Suprapubic skin (tissue), 4 donors: ENCODE measurements around the gene NRXN3.

Experiments used
- CTCF ChIP-seq, 2 donors: fragments of 200-600 bp in 1 of 2; fragments of 450-650 bp in 1 of 2; sonication (generic) in 1 of 2; IDR thresholded peaks; one replicate each; pipeline ENCODE4 v1.5.1; 2016 to 2019; ENCODE audit warnings: antibody characterized with exemption in 2 of 2, mild to moderate bottlenecking in 1 of 2, moderate library complexity in 1 of 2
- EP300 ChIP-seq: sonication (generic); formaldehyde crosslinking; IDR thresholded peaks from one replicate; pipeline ENCODE4 v1.6.1; 2017; ENCODE audit warnings: antibody characterized with exemption
- POLR2A ChIP-seq, 2 donors: fragments of 450-650 bp; IDR thresholded peaks; one replicate each; pipeline ENCODE4 v1.6.1; 2017; ENCODE audit warnings: antibody characterized with exemption in 2 of 2, mild to moderate bottlenecking in 2 of 2, moderate library complexity in 2 of 2
- POLR2AphosphoS5 ChIP-seq, 3 donors: sonication (generic); formaldehyde crosslinking; IDR thresholded peaks; one replicate each; pipeline ENCODE4 v1.6.1; 2017; ENCODE audit warnings: antibody characterized with exemption in 3 of 3

- TF ChIP-seq CTCF (IDR thresholded peaks at IDR 0.05) (no peak), POLR2A (IDR thresholded peaks at IDR 0.05) (no peak), POLR2AphosphoS5 (IDR thresholded peaks at IDR 0.05) (no peak), EP300 (no peak)
These were observed 1344.5 kb downstream of the NRXN3 start for GRCh38 chr14:79514700-79515099.
